ENCODE data around the gene LOXHD1. TPM values are rescaled to one million over a fixed set of nuclear protein-coding genes. Genes with fewer than 3 reads are reported as not detected.

LOXHD1 gene
- total RNA-seq, 1 donor = 0.63 TPM

DNA sequence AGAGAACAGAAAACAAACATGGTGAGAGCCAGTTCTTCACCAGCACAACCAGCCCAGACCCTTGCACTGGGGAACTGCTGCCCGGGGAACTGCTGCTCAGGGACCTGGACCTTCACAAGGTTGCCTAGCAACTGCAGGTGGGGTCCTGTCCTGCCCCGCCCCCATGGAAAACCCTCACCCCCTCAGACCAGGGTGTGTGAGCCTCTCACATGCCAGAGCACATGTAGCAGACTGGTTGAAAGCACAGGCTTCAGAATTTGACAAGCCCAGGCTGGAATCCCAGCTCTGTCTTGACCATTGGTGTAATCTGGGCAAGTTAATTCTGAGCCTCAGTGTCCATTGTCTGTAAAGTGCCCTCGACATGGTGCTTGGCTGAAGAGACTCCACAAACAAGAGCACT is 118.6 kb downstream of the LOXHD1 start:
- Histone ChIP-seq H3K4me3 (ENCODE audit: low read length) (no peak overlapping the region), H3K27me3 (ENCODE audit: insufficient read depth, low read length) (no peaks in the 10 kb centered on the region), H3K9me3 (ENCODE audit: low read depth, low read length) (no peaks in the 10 kb centered on the region), H3K4me1 (ENCODE audit: insufficient read depth, low read length) (no peaks in the 10 kb centered on the region)

- Histone ChIP-seq H3K9me3 (ENCODE audit: low read depth, low read length) (no peaks in the 10 kb centered on the region), H3K4me3 (ENCODE audit: low read length) (no peak overlapping the region), H3K4me1 (ENCODE audit: insufficient read depth, low read length) (no peaks in the 10 kb centered on the region), H3K27me3 (ENCODE audit: insufficient read depth, low read length) (no peaks in the 10 kb centered on the region)
Observed at GRCh38 chr18:46536215-46536874, 120.7 kb downstream of the LOXHD1 start.

- Histone ChIP-seq H3K27me3 (ENCODE audit: insufficient read depth, low read length) (no peaks in the 10 kb centered on the region), H3K4me1 (ENCODE audit: insufficient read depth, low read length) (no peaks in the 10 kb centered on the region), H3K9me3 (ENCODE audit: low read depth, low read length) (no peaks in the 10 kb centered on the region), H3K4me3 (ENCODE audit: low read length) (no peak overlapping the region)
Observed at GRCh38 chr18:46531482-46531881, 125.5 kb downstream of the LOXHD1 start.

DNA sequence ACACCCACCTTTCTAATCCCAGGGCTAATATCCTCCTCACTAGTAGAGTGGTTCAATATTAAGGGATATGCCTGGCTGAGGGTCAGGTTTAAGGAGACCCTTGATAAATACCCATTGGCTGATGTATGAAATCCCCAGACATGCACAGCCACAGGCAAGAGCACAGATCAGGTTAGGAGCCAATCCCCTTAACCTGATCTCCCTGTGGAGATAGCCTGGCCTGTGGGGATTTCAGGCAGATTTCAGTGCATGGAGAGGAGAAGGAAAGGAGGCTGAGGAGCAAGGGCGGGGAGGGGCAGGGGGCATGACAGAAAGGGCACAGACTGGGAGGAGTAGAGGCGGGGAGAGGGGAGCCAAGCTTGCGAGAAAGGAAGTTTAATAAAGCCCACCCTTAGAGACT is 129.0 kb downstream of the LOXHD1 start:
- H3K4me3 ChIP-seq (ENCODE audit: low read length) = no peak overlapping the region
- H3K9me3 ChIP-seq (ENCODE audit: low read depth, low read length) = no peaks in the 10 kb centered on the region
- no peaks in the 10 kb centered on the region for H3K4me1 ChIP-seq (ENCODE audit: insufficient read depth, low read length)
- no peaks in the 10 kb centered on the region for H3K27me3 ChIP-seq (ENCODE audit: insufficient read depth, low read length)

DNA sequence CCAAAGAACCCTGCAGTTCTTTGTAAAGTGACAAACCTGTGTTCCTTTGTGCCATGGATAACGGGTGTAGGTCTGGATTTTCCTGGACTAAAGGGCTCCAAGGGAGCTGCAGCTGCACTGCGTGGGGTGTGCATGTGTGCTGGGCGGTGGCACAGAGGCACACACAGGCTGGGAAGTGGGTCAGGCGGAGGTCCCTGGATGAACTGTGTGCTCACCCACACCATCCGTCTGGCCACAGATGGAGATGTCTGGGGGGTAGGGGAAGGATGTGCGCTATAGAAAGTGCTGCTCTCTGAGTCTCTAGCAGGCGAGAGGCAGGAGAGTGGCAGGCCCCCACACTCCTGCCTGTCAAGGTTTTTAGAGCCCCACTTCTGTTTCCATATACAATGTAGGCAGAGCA is 137.2 kb downstream of the LOXHD1 start:
- Histone ChIP-seq H3K4me1 (ENCODE audit: insufficient read depth, low read length) (no peaks in the 10 kb centered on the region), H3K9me3 (ENCODE audit: low read depth, low read length) (no peaks in the 10 kb centered on the region), H3K27me3 (ENCODE audit: insufficient read depth, low read length) (no peaks in the 10 kb centered on the region), H3K4me3 (ENCODE audit: low read length) (no peak overlapping the region)

DNA sequence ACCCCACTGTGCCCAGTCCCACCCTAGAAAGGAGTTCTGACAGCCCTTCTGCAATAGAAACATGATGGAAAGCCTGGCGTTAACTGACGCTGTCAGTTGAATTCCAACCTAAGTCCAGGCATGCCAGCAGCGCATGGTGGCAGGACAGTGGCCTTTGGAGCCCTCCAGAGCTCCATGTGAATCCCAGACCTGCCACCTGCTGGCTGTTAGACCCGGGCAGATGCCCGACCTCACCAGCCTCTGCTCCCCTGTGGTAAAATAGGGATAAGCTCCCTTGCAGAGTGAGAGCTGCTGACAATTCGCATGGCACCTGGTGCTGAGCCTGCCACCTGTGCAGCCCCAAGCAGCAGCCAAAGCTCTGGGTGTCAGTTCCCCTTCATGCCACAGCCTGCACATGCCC is 138.6 kb downstream of the LOXHD1 start:
- Histone ChIP-seq H3K4me3 (ENCODE audit: low read length) (no peak overlapping the region), H3K9me3 (ENCODE audit: low read depth, low read length) (no peaks in the 10 kb centered on the region), H3K27me3 (ENCODE audit: insufficient read depth, low read length) (no peaks in the 10 kb centered on the region), H3K4me1 (ENCODE audit: insufficient read depth, low read length) (no peaks in the 10 kb centered on the region)

GRCh38 chr18:46516555-46516954 is 140.5 kb downstream of the LOXHD1 start:
- no peaks in the 10 kb centered on the region for H3K9me3 ChIP-seq (ENCODE audit: low read depth, low read length)
- H3K27me3 ChIP-seq (ENCODE audit: insufficient read depth, low read length) = no peaks in the 10 kb centered on the region
- no peaks in the 10 kb centered on the region for H3K4me1 ChIP-seq (ENCODE audit: insufficient read depth, low read length)
- H3K4me3 ChIP-seq (ENCODE audit: low read length) = no peak overlapping the region

DNA sequence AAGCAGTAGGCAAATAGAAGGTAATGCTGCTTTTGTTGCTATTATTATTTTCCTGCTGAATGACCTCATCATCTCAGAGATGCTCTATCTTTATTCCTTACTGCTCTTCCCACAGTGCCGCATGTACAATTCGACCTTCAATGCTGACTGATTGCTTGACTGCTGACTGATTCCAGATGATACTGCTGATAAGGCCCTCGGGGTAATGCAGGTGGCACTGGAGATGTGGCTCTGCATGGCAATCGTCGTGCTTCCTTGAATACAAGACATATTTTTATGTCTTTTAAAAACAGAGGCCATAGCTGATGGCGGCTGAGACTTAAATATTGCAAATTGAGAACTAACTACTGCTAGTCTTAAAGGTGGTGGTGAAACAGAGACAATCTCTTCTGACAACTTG is 146.6 kb downstream of the LOXHD1 start:
- no peaks in the 10 kb centered on the region for H3K9me3 ChIP-seq (ENCODE audit: low read depth, low read length)

GRCh38 chr18:46509530-46509929 is 147.5 kb downstream of the LOXHD1 start:
- H3K9me3 ChIP-seq (ENCODE audit: low read depth, low read length) = no peaks in the 10 kb centered on the region
- no peaks in the 10 kb centered on the region for H3K27me3 ChIP-seq (ENCODE audit: insufficient read depth, low read length)
- H3K4me1 ChIP-seq (ENCODE audit: insufficient read depth, low read length) = no peaks in the 10 kb centered on the region
- H3K4me3 ChIP-seq (ENCODE audit: low read length) = no peak overlapping the region

More for the DNA sequence above, 146.6 kb downstream of the LOXHD1 start:
- no peaks in the 10 kb centered on the region for H3K4me1 ChIP-seq (ENCODE audit: insufficient read depth, low read length)
- H3K27me3 ChIP-seq (ENCODE audit: insufficient read depth, low read length) = no peaks in the 10 kb centered on the region
- no peak overlapping the region for H3K4me3 ChIP-seq (ENCODE audit: low read length)

GRCh38 chr18:46506974-46507586 is 149.9 kb downstream of the LOXHD1 start:
- Histone ChIP-seq H3K4me3 (ENCODE audit: low read length) (no peak overlapping the region), H3K4me1 (ENCODE audit: insufficient read depth, low read length) (no peaks in the 10 kb centered on the region), H3K9me3 (ENCODE audit: low read depth, low read length) (no peaks in the 10 kb centered on the region)

DNA sequence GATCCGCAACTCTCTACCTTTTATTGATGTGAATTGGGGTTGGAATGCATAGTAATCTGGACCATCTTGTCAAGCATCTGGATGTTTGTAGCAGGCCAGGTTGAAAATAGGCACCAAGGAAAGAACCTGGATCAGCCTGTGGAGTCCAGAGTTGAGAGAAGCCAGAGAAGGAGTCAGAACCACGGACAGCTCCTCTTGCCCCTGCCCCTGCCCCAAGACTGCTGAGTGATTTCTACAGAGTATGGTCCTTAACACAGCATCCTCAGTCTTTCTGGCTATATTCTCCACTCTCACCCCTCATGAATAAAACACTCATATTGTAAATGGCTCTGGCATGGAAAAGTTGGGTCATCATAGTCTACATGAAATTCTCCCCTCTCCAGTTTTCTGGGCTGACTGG is 154.6 kb downstream of the LOXHD1 start:
- no peak overlapping the region for H3K4me3 ChIP-seq (ENCODE audit: low read length)
- H3K9me3 ChIP-seq (ENCODE audit: low read depth, low read length) = no peaks in the 10 kb centered on the region
- H3K27me3 ChIP-seq (ENCODE audit: insufficient read depth, low read length) = no peaks in the 10 kb centered on the region
- H3K4me1 ChIP-seq (ENCODE audit: insufficient read depth, low read length) = no peaks in the 10 kb centered on the region

More at GRCh38 chr18:46506974-46507586, 149.9 kb downstream of the LOXHD1 start:
- H3K27me3 ChIP-seq (ENCODE audit: insufficient read depth, low read length) = no peaks in the 10 kb centered on the region

DNA sequence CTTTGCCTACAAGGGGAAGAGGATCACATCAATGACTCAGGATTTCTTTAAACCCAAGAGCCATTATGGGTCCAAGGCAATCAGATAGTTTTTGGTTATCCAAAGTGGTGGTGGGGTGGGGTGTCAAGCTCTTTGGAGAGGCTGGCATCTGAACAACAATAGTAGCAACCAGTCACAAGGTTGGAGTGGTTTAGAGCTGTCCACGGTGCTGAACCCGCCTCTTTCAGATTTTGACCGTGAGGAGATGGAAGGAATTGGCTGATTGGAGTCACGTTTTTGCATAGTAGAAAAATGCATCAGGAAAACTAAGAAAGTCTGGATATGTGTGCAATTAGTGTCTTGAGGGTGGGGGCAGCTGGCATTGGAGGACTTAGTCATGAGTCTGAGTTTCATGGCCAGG is 159.9 kb downstream of the LOXHD1 start:
- no peak overlapping the region for H3K4me3 ChIP-seq (ENCODE audit: low read length)
- peaks cover 4% of the 10 kb centered on the region for H3K27me3 ChIP-seq (ENCODE audit: insufficient read depth, low read length)
- no peaks in the 10 kb centered on the region for H3K4me1 ChIP-seq (ENCODE audit: insufficient read depth, low read length)
- H3K9me3 ChIP-seq (ENCODE audit: low read depth, low read length) = no peaks in the 10 kb centered on the region

- Histone ChIP-seq H3K27me3 (ENCODE audit: insufficient read depth, low read length) (no peaks in the 10 kb centered on the region), H3K4me1 (ENCODE audit: insufficient read depth, low read length) (no peaks in the 10 kb centered on the region), H3K9me3 (ENCODE audit: low read depth, low read length) (no peaks in the 10 kb centered on the region), H3K4me3 (ENCODE audit: low read length) (no peak overlapping the region)
Observed at GRCh38 chr18:46488471-46489213, 168.4 kb downstream of the LOXHD1 start.

- Histone ChIP-seq H3K9me3 (ENCODE audit: low read depth, low read length) (no peaks in the 10 kb centered on the region), H3K27me3 (ENCODE audit: insufficient read depth, low read length) (no peaks in the 10 kb centered on the region), H3K4me1 (ENCODE audit: insufficient read depth, low read length) (no peaks in the 10 kb centered on the region), H3K4me3 (ENCODE audit: low read length) (no peak overlapping the region)
Observed at GRCh38 chr18:46485675-46486194, 171.3 kb downstream of the LOXHD1 start.

DNA sequence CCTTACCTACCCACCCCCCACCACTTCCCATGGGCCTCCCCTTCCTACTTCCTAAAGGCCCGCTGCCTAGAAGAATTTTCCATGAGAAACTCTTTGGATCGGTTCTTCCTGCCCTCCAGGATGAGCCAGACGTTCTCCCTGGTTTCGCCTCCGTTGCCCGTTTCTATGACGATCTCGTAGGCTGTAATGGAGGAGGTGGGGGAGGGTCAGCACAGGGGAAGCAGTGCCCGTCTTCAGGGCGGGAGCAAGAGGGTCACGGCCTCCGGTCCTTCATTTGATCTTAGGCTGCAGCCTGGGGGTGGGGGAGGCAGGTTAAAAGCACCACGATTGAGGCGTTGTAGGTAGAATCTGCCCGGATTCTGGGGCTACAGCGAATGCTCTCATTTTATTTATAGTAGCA is 172.0 kb downstream of the LOXHD1 start:
- no peaks in the 10 kb centered on the region for H3K9me3 ChIP-seq (ENCODE audit: low read depth, low read length)
- H3K4me1 ChIP-seq (ENCODE audit: insufficient read depth, low read length) = no peaks in the 10 kb centered on the region
- no peak overlapping the region for H3K4me3 ChIP-seq (ENCODE audit: low read length)
- H3K27me3 ChIP-seq (ENCODE audit: insufficient read depth, low read length) = no peaks in the 10 kb centered on the region

All from mononuclear cell (primary cell).